DND-41 (cell line): ENCODE data around the gene SYNM.

Experiments used
- ATAC-seq: fragments of 200-7000 bp; cut with Tn5 transposase; 3 replicates; pipeline ENCODE4 v1.9.1; 2021; ENCODE audit warnings: low read depth; ENCODE audit not compliant: insufficient read depth
- DNase-seq: peaks from one replicate; pipeline ENCODE4 v3.0.0-alpha.2; 2020
- H2AFZ ChIP-seq: 2 replicates; pipeline ENCODE4 v1.6.0; 2012; ENCODE audit warnings: low read depth, low read length
- H3K27ac ChIP-seq: 2 replicates; pipeline ENCODE4 v1.5.1; 2012; ENCODE audit warnings: low read length, inconsistent platforms
- H3K27me3 ChIP-seq: fragments of 200-600 bp; sonication (generic); 2 replicates; pipeline ENCODE4 v1.6.0; 2012; ENCODE audit warnings: low read length, mild to moderate bottlenecking, inconsistent platforms; ENCODE audit not compliant: insufficient read depth, poor library complexity
- H3K36me3 ChIP-seq: 2 replicates; pipeline ENCODE4 v1.5.1; 2012; ENCODE audit warnings: low read length, inconsistent platforms; ENCODE audit not compliant: insufficient read depth
- H3K4me1 ChIP-seq: 2 replicates; pipeline ENCODE4 v1.5.1; 2012; ENCODE audit warnings: mild to moderate bottlenecking, low read length; ENCODE audit not compliant: insufficient read depth
- H3K4me2 ChIP-seq: 2 replicates; pipeline ENCODE4 v1.6.0; 2012; ENCODE audit warnings: mild to moderate bottlenecking, moderate library complexity, low read length, inconsistent platforms; ENCODE audit not compliant: insufficient read depth
- H3K4me3 ChIP-seq, 2 experiments: fragments of 200-600 bp in 1 of 2; shearing (Covaris generic) in 1 of 2; 2 replicates each; pipeline ENCODE4 v1.5.1; 2012 to 2016; ENCODE audit warnings: inconsistent platforms in 2 of 2, low read length in 2 of 2, mild to moderate bottlenecking in 2 of 2, low read depth in 1 of 2, moderate library complexity in 1 of 2
- H3K79me2 ChIP-seq: 2 replicates; pipeline ENCODE4 v1.6.0; 2012; ENCODE audit warnings: low read length, inconsistent platforms; ENCODE audit not compliant: insufficient read depth
- H3K9ac ChIP-seq: 2 replicates; pipeline ENCODE4 v1.6.0; 2012; ENCODE audit warnings: low read depth, mild to moderate bottlenecking, inconsistent platforms, low read length, moderate library complexity
- H3K9me3 ChIP-seq: 2 replicates; pipeline ENCODE4 v1.5.1; 2012; ENCODE audit warnings: low read length, moderate library complexity, mild to moderate bottlenecking, inconsistent platforms; ENCODE audit not compliant: insufficient read depth, severe bottlenecking
- H4K20me1 ChIP-seq: 2 replicates; pipeline ENCODE4 v1.6.0; 2012; ENCODE audit warnings: low read length; ENCODE audit not compliant: insufficient read depth
- CTCF ChIP-seq: IDR thresholded peaks from 2 replicates; pipeline ENCODE4 v1.5.1; 2012; ENCODE audit warnings: borderline replicate concordance, low read length, moderate library complexity, mild to moderate bottlenecking; ENCODE audit not compliant: poor library complexity, severe bottlenecking; ENCODE audit errors: extremely low read depth
- EZH2 ChIP-seq: IDR thresholded peaks from 3 replicates; pipeline ENCODE4 v1.6.1; 2012; ENCODE audit warnings: borderline replicate concordance, low read depth, mild to moderate bottlenecking, moderate library complexity, low read length, inconsistent platforms; ENCODE audit not compliant: severe bottlenecking

Gene SYNM

DNA sequence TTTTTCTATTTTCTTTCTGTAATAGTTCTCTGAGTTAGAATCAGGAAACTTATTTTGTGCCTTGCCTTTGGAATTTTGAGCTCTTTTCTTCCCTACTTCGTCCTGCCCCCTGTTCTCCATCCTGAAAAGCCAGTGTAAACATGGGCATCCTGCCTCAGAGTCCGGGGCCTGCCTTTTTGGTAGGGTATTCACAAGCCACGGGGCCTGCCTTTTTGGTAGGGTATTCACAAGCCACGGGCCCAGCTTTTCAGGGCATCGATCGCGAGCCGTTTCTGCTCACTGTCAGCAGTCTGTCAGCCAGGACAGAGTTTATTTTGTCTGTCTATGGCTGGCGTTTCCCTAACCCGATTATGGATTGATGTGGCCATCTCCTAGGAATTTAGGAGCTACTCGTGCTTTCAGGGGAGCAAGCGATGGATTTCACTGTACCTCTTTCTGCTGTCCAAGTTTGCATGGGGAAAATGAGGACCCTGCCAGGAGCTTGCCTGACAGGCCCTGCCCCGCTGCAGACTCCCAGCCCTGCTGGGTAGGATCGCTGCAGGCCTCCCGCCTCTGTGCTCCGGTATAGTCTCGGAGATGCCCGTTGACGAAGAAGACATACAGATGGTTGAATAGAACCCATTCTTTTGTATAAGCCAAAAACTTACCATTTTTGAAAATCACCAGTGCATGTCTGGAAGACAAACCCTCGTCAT lies 12.8 kb downstream of the SYNM start:
- Histone ChIP-seq H3K27me3 (no peaks in the 10 kb centered on the region), H2AFZ (no peak overlapping the region), H3K4me1 (no peaks in the 10 kb centered on the region), H3K36me3 (no peaks in the 10 kb centered on the region), H3K9ac (no peak overlapping the region), H3K27ac (no peak overlapping the region), H3K4me3 (no peak overlapping the region), H3K79me2 (no peaks in the 10 kb centered on the region), H3K4me2 (no peak overlapping the region), H3K9me3 (no peaks in the 10 kb centered on the region), H4K20me1 (no peaks in the 10 kb centered on the region)
- ATAC-seq (no peak), DNase-seq (no peak)
- TF ChIP-seq CTCF (no peak), EZH2 (no peak)

GRCh38 chr15:99118258-99118632 lies 13.4 kb downstream of the SYNM start:
- H4K20me1 ChIP-seq = no peaks in the 10 kb centered on the region
- no peak overlapping the region for H3K4me3 ChIP-seq
- no peak overlapping the region for H3K4me2 ChIP-seq
- no peak for DNase-seq
- H3K27ac ChIP-seq = no peak overlapping the region
- H3K36me3 ChIP-seq = no peaks in the 10 kb centered on the region
- no peak for TF ChIP-seq CTCF
- H3K9me3 ChIP-seq = no peaks in the 10 kb centered on the region
- H3K9ac ChIP-seq = no peak overlapping the region
- no peaks in the 10 kb centered on the region for H3K4me1 ChIP-seq
- no peak for ATAC-seq
- H3K27me3 ChIP-seq = no peaks in the 10 kb centered on the region
- H3K79me2 ChIP-seq = no peaks in the 10 kb centered on the region
- no peak overlapping the region for H2AFZ ChIP-seq

GRCh38 chr15:99118801-99119546 lies 14.1 kb downstream of the SYNM start:
- Histone ChIP-seq H4K20me1 (no peaks in the 10 kb centered on the region), H3K79me2 (no peaks in the 10 kb centered on the region), H3K9ac (no peak overlapping the region), H2AFZ (no peak overlapping the region), H3K4me2 (no peak overlapping the region), H3K27ac (no peak overlapping the region), H3K4me1 (no peaks in the 10 kb centered on the region), H3K36me3 (no peaks in the 10 kb centered on the region), H3K9me3 (no peaks in the 10 kb centered on the region), H3K4me3 (no peak overlapping the region), H3K27me3 (no peaks in the 10 kb centered on the region)
- no peak for DNase-seq
- TF ChIP-seq EZH2 (no peak), CTCF (no peak)
- ATAC-seq = no peak
